ENCODE results near the gene ZNF25.

GRCh38 chr10:38010119-38010903 is 33.9 kb upstream of the ZNF25 start, which contains the start of gene ZNF33A:
- no peak for TF ChIP-seq CTCF (IDR thresholded peaks at IDR 0.05; ENCODE audit: low read depth, low read length, missing input control)
- peak; percentile 70 for TF ChIP-seq REST (IDR thresholded peaks at IDR 0.05)
- TF ChIP-seq ZBTB33 (IDR thresholded peaks at IDR 0.05) = no peak
- TF ChIP-seq JUND (IDR thresholded peaks at IDR 0.05) = no peak
- peak; percentile 61 for TF ChIP-seq SP1 (IDR thresholded peaks at IDR 0.05)
- peak; percentile 45 for TF ChIP-seq MAX (IDR thresholded peaks at IDR 0.05)
- TF ChIP-seq EGR1 (IDR thresholded peaks at IDR 0.05; ENCODE audit: low read depth in 2 of 2) = peak; percentile 20 to 21
- TF ChIP-seq TAF1 (conservative IDR thresholded peaks at IDR 0.05) = peak; percentile 91
- TF ChIP-seq RXRA (IDR thresholded peaks at IDR 0.05) = peak; percentile 34 to 35
- peak in 1 of 2 donors; percentile 26 for TF ChIP-seq RAD21 (IDR thresholded peaks at IDR 0.05)
- TF ChIP-seq HNF4A (conservative IDR thresholded peaks at IDR 0.05) = peak in 1 of 2 donors; percentile 21
- TF ChIP-seq YY1 (IDR thresholded peaks at IDR 0.05) = peak; percentile 91
- peak; percentile 16 for TF ChIP-seq ATF3 (IDR thresholded peaks at IDR 0.05)
- peak in 1 of 2 donors; percentile 73 for TF ChIP-seq GABPA (IDR thresholded peaks at IDR 0.05 in 1 of 2, conservative IDR thresholded peaks at IDR 0.05 in 1 of 2)

Data from liver (tissue), 3 donors.